Left lung (tissue), 10 donors: ENCODE measurements around the gene SHANK1. TPM values are rescaled to one million over a fixed set of nuclear protein-coding genes. Genes with fewer than 3 reads are reported as not detected.
A peak's percentile ranks its signal among the peaks of the same experiment; 100 is the strongest.

Source experiments
- ATAC-seq: fragments of 200-7000 bp; cut with Tn5 transposase; one replicate; pipeline ENCODE4 v1.9.1; 2020; ENCODE audit warnings: moderate library complexity
- DNase-seq, 4 donors: peaks; one replicate each; pipeline ENCODE4 v3.0.0-alpha.2; 2013 to 2020
- H3K27ac ChIP-seq, 2 donors: fragments of 200-600 bp; sonication (generic) in 1 of 2; one replicate each; pipeline versions ENCODE4 v1.5.0 to v1.8.0; 2020 to 2021
- H3K27me3 ChIP-seq, 2 donors: fragments of 200-600 bp; sonication (generic) in 1 of 2; one replicate each; pipeline versions ENCODE4 v1.5.0 to v1.8.0; 2020 to 2021
- H3K36me3 ChIP-seq, 2 donors: fragments of 200-600 bp; sonication (generic) in 1 of 2; one replicate each; pipeline versions ENCODE4 v1.5.0 to v1.8.0; 2020 to 2021
- H3K4me1 ChIP-seq, 2 donors: fragments of 200-600 bp; one replicate each; pipeline ENCODE4 v1.8.0; 2021
- H3K4me3 ChIP-seq, 2 donors: fragments of 200-600 bp; sonication (generic) in 1 of 2; one replicate each; pipeline versions ENCODE4 v1.5.0 to v1.8.0; 2020 to 2021; ENCODE audit warnings: mild to moderate bottlenecking in 1 of 2
- H3K9me3 ChIP-seq, 2 donors: fragments of 200-600 bp; sonication (generic) in 1 of 2; one replicate each; pipeline versions ENCODE4 v1.5.0 to v1.8.0; 2020 to 2021
- CTCF ChIP-seq, 2 donors: fragments of 200-600 bp; sonication (generic) in 1 of 2; IDR thresholded peaks; one replicate each; pipeline versions ENCODE4 v1.5.0 to v1.8.0; 2021; ENCODE audit warnings: antibody characterized with exemption in 2 of 2
- intact Hi-C, 2 donors: fragments of 100-400 bp; cut with DNase I; formaldehyde crosslinking; loops; one replicate each; pipeline versions ENCODE4 v1.11.2 to v1.14.2; 2022
- polyA plus RNA-seq, 6 donors: library from polyadenylated mRNA; unstranded; fragments of 120-200 nt; gene quantifications; one replicate each; pipeline ENCODE4 v1.2.1, GENCODE V29; 2013; ENCODE audit not compliant: insufficient read length in 6 of 6
- total RNA-seq, 2 donors: library from RNA; stranded (reverse); fragmentation: NEBNext Ultra II Directional; extraction: Animal tissue kit (Norgen Biotek cat#: 25700); gene quantifications; one replicate each; pipeline ENCODE4 v1.2.1, GENCODE V29; 2021
- donor health status: DM: no; HTN: yes; CAD: no.
- donor health status: DM: no; HTN: no; CAD: no.

The SHANK1 gene
- total and polyA plus RNA-seq, 8 donors = 0.21 to 7.5 (median 4.9) TPM

- no peak overlapping the region for H3K27ac ChIP-seq
- no peak overlapping the region for H3K4me3 ChIP-seq
- H3K27me3 ChIP-seq = peaks cover 48 to 98% of the 10 kb centered on the region in 2 donors
- no peaks in the 10 kb centered on the region for H3K4me1 ChIP-seq
- intact Hi-C loops = no loop called here
- no peaks in the 10 kb centered on the region for H3K9me3 ChIP-seq
- DNase-seq (no peak), ATAC-seq (no peak)
- TF ChIP-seq CTCF (IDR thresholded peaks at IDR 0.05) = no peak
- no peaks in the 10 kb centered on the region for H3K36me3 ChIP-seq
These were observed 52.3 kb downstream of the SHANK1 start for GRCh38 chr19:50667177-50667758.

GRCh38 chr19:50666346-50667176, 53.0 kb downstream of the SHANK1 start:
- Histone ChIP-seq H3K27ac (no peak overlapping the region), H3K36me3 (no peaks in the 10 kb centered on the region), H3K4me3 (no peak overlapping the region), H3K4me1 (no peaks in the 10 kb centered on the region), H3K27me3 (peaks cover 46 to 98% of the 10 kb centered on the region in 2 donors), H3K9me3 (no peaks in the 10 kb centered on the region)
- no peak for TF ChIP-seq CTCF (IDR thresholded peaks at IDR 0.05)
- ATAC-seq (no peak), DNase-seq (peak in 1 of 4 donors; percentile 71)
- intact Hi-C loops = no loop called here

- ATAC-seq = no peak
- H3K4me1 ChIP-seq = peaks cover under 1 to 2% of the 10 kb centered on the region in 2 donors
These were observed 55.4 kb downstream of the SHANK1 start for GRCh38 chr19:50664204-50664603.

GRCh38 chr19:50663482-50663790, 56.2 kb downstream of the SHANK1 start:
- H3K27ac ChIP-seq = no peak overlapping the region
- H3K36me3 ChIP-seq = no peaks in the 10 kb centered on the region
- DNase-seq = no peak
- no peak for ATAC-seq
- H3K4me1 ChIP-seq = peaks cover 4 to 9% of the 10 kb centered on the region in 2 donors
- no peaks in the 10 kb centered on the region for H3K9me3 ChIP-seq
- no peak for TF ChIP-seq CTCF (IDR thresholded peaks at IDR 0.05)
- H3K4me3 ChIP-seq = no peak overlapping the region
- H3K27me3 ChIP-seq = peaks cover 40 to 98% of the 10 kb centered on the region in 2 donors
- intact Hi-C loops = no loop called here

More at GRCh38 chr19:50664204-50664603, 55.4 kb downstream of the SHANK1 start:
- Histone ChIP-seq H3K27ac (no peak overlapping the region), H3K27me3 (peaks cover 38 to 98% of the 10 kb centered on the region in 2 donors), H3K4me3 (no peak overlapping the region), H3K36me3 (no peaks in the 10 kb centered on the region), H3K9me3 (no peaks in the 10 kb centered on the region)
- intact Hi-C loops = no loop called here
- no peak for TF ChIP-seq CTCF (IDR thresholded peaks at IDR 0.05)
- DNase-seq = no peak

- intact Hi-C loops = no loop called here
- TF ChIP-seq CTCF (IDR thresholded peaks at IDR 0.05) = no peak
- H3K27ac ChIP-seq = no peak overlapping the region
- H3K27me3 ChIP-seq = peaks cover 36 to 98% of the 10 kb centered on the region in 2 donors
- no peaks in the 10 kb centered on the region for H3K9me3 ChIP-seq
- H3K36me3 ChIP-seq = no peaks in the 10 kb centered on the region
- H3K4me3 ChIP-seq = no peak overlapping the region
- no peak for ATAC-seq
- no peak for DNase-seq
- H3K4me1 ChIP-seq = peaks cover 4 to 14% of the 10 kb centered on the region in 2 donors
These were observed 56.7 kb downstream of the SHANK1 start for GRCh38 chr19:50662651-50663481.
